Measurements from ENCODE around the gene PGGHG. TPM values are rescaled to one million over a fixed set of nuclear protein-coding genes. Genes with fewer than 3 reads are reported as not detected.

Gene PGGHG
- total RNA-seq, 1 donor from 2014 or later, result 32.5 TPM

- Mint-ChIP-seq H3K9me3 (no peaks in the 10 kb centered on the region), H3K27ac (peak overlapping the region; percentile 83), H3K27me3 (peaks cover 3% of the 10 kb centered on the region), H3K4me1 (ENCODE audit: unreplicated experiment) (peaks cover 32% of the 10 kb centered on the region), H3K36me3 (no peaks in the 10 kb centered on the region), H3K4me3 (peak overlapping the region; percentile 1)
- TF ChIP-seq, protein P1, sequence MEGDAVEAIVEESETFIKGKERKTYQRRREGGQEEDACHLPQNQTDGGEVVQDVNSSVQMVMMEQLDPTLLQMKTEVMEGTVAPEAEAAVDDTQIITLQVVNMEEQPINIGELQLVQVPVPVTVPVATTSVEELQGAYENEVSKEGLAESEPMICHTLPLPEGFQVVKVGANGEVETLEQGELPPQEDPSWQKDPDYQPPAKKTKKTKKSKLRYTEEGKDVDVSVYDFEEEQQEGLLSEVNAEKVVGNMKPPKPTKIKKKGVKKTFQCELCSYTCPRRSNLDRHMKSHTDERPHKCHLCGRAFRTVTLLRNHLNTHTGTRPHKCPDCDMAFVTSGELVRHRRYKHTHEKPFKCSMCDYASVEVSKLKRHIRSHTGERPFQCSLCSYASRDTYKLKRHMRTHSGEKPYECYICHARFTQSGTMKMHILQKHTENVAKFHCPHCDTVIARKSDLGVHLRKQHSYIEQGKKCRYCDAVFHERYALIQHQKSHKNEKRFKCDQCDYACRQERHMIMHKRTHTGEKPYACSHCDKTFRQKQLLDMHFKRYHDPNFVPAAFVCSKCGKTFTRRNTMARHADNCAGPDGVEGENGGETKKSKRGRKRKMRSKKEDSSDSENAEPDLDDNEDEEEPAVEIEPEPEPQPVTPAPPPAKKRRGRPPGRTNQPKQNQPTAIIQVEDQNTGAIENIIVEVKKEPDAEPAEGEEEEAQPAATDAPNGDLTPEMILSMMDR (conservative IDR thresholded peaks at IDR 0.05), result no peak
- DNase-seq (ENCODE audit: extremely low spot score, unreplicated experiment), result no peak
Observed at GRCh38 chr11:336659-337198, 47.8 kb downstream of the PGGHG start.

- H3K9me3 Mint-ChIP-seq, result no peaks in the 10 kb centered on the region
- peaks cover 3% of the 10 kb centered on the region for H3K27me3 Mint-ChIP-seq
- H3K36me3 Mint-ChIP-seq, result no peaks in the 10 kb centered on the region
- no peak overlapping the region for H3K4me3 Mint-ChIP-seq
- no peak overlapping the region for H3K27ac Mint-ChIP-seq
- no peak for DNase-seq (ENCODE audit: extremely low spot score, unreplicated experiment)
- peaks cover 37% of the 10 kb centered on the region for H3K4me1 Mint-ChIP-seq (ENCODE audit: unreplicated experiment)
- TF ChIP-seq, protein P1 (conservative IDR thresholded peaks at IDR 0.05), result no peak
Observed at GRCh38 chr11:337711-338110, 48.8 kb downstream of the PGGHG start.

- TF ChIP-seq, protein P1 (conservative IDR thresholded peaks at IDR 0.05), result no peak
- no peak overlapping the region for H3K4me3 Mint-ChIP-seq
- H3K27ac Mint-ChIP-seq, result no peak overlapping the region
- no peaks in the 10 kb centered on the region for H3K9me3 Mint-ChIP-seq
- no peak for DNase-seq (ENCODE audit: extremely low spot score, unreplicated experiment)
- H3K4me1 Mint-ChIP-seq (ENCODE audit: unreplicated experiment), result peaks cover 22% of the 10 kb centered on the region
- H3K27me3 Mint-ChIP-seq, result peaks cover 3% of the 10 kb centered on the region
- H3K36me3 Mint-ChIP-seq, result no peaks in the 10 kb centered on the region
Observed at GRCh38 chr11:339963-340362, 51.0 kb downstream of the PGGHG start.

DNA sequence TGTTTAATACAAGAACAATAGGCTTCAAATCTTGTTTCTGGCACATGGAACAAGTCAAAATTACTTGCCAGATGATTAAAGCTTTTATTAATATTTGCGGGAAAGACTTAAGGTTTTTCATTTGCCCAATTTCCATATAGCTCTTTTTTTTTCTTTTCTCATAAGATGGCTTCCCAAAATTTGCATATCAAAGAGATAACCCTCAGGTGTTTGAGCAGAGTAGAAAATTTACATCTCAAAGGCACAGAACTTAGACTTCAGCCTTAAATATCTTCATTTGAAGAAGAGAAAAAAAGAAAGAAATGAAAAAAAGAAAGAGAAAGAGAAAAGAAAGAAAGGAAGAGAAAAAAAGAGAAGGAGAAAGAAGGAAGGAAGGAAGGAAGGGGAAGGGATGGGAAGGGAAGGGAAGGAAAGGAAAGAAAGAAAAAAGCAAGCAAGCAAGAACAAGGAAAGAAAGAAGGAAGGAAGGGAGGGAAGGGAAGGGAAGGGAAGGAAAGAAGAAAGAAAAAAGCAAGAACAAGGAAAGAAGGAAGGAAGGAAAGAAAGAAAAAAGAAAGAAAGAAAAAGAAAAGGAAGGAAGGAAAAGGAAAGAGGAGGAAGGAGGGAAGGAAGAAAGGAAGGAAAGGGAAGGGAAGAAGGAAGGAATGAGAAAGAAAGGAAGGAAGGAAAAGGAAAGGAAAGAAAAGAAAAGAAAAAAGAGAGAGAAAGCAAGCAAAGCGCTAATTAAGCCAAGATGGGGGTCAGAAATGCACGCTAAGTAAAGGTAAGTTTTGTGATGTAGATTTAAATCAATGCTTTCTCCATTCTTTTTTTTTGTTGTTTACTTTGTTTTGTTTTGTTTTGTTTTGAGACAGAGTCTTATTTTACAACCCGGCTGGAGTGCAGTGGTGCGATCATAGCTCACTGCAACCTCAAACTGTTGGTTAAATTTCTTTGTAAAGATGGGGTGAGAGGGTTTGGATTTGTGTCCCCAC lies 51.9 kb downstream of the PGGHG start:
- no peak overlapping the region for H3K27ac Mint-ChIP-seq
- peaks cover 3% of the 10 kb centered on the region for H3K27me3 Mint-ChIP-seq
- DNase-seq (ENCODE audit: extremely low spot score, unreplicated experiment), result no peak
- no peaks in the 10 kb centered on the region for H3K36me3 Mint-ChIP-seq
- TF ChIP-seq, protein P1 (conservative IDR thresholded peaks at IDR 0.05), result no peak
- peaks cover 16% of the 10 kb centered on the region for H3K4me1 Mint-ChIP-seq (ENCODE audit: unreplicated experiment)
- no peak overlapping the region for H3K4me3 Mint-ChIP-seq
- H3K9me3 Mint-ChIP-seq, result no peaks in the 10 kb centered on the region

GRCh38 chr11:342328-342727 lies 53.4 kb downstream of the PGGHG start:
- H3K27ac Mint-ChIP-seq, result peak overlapping the region; percentile 21
- peaks cover 3% of the 10 kb centered on the region for H3K27me3 Mint-ChIP-seq
- H3K4me3 Mint-ChIP-seq, result no peak overlapping the region
- peaks cover 5% of the 10 kb centered on the region for H3K4me1 Mint-ChIP-seq (ENCODE audit: unreplicated experiment)
- no peaks in the 10 kb centered on the region for H3K36me3 Mint-ChIP-seq
- TF ChIP-seq, protein P1 (conservative IDR thresholded peaks at IDR 0.05), result no peak
- no peaks in the 10 kb centered on the region for H3K9me3 Mint-ChIP-seq
- no peak for DNase-seq (ENCODE audit: extremely low spot score, unreplicated experiment)

Data from type B pancreatic cell (in vitro differentiated cells).